Upper lobe of left lung (tissue), 4 donors: Measurements from ENCODE around the gene CAPS.

ENCODE experiments used
- CTCF ChIP-seq, 6 experiments: fragments of 450-650 bp in 4 of 6; fragments of 200-600 bp in 2 of 6; sonication (generic) in 2 of 6; IDR thresholded peaks; one replicate each; pipeline ENCODE4 v1.5.1; 2016 to 2019; ENCODE audit warnings: antibody characterized with exemption in 6 of 6
- EP300 ChIP-seq, 4 donors: sonication (generic); formaldehyde crosslinking; IDR thresholded peaks; one replicate each; pipeline ENCODE4 v1.5.1; 2017; ENCODE audit warnings: antibody characterized with exemption in 4 of 4, control low read depth in 2 of 4
- POLR2AphosphoS5 ChIP-seq, 2 donors: sonication (generic); formaldehyde crosslinking; IDR thresholded peaks; one replicate each; pipeline ENCODE4 v1.5.1; 2017; ENCODE audit warnings: antibody characterized with exemption in 2 of 2

- TF ChIP-seq CTCF (IDR thresholded peaks at IDR 0.05): peak; percentile 45 to 81 (median 60)
- TF ChIP-seq POLR2AphosphoS5 (IDR thresholded peaks at IDR 0.05): no peak
- no peak for TF ChIP-seq EP300 (IDR thresholded peaks at IDR 0.05)
Measured at GRCh38 chr19:5891938-5892771, 21.9 kb upstream of the CAPS start.
